HL-60 (cell line): Measurements from ENCODE around the gene ZNF804A.

Source experiments
- DNase-seq, 2 experiments: peaks; one replicate each; pipeline ENCODE4 v3.0.0-alpha.2; 2010 to 2020; ENCODE audit warnings: low read depth in 1 of 2, low spot score in 1 of 2
- H3K27ac ChIP-seq: fragments of 250-450 bp; sonication (Bioruptor Pico); replicated peaks from 2 replicates; pipeline ENCODE4 v1.5.1; 2020; ENCODE audit warnings: mild to moderate bottlenecking, moderate library complexity
- H3K27me3 ChIP-seq: fragments of 250-450 bp; sonication (Bioruptor Pico); 2 replicates; pipeline ENCODE4 v1.5.1; 2021; ENCODE audit warnings: mild to moderate bottlenecking, moderate library complexity; ENCODE audit not compliant: insufficient read depth, poor library complexity, severe bottlenecking
- H3K4me3 ChIP-seq: replicated peaks from 2 replicates; pipeline ENCODE4 v1.5.1; 2011; ENCODE audit warnings: mild to moderate bottlenecking, control low read depth, low read length; ENCODE audit not compliant: insufficient read depth
- GABPA ChIP-seq: IDR thresholded peaks from 2 replicates; pipeline ENCODE4 v1.6.1; 2012; ENCODE audit warnings: low read depth
- POLR2AphosphoS5 ChIP-seq: IDR thresholded peaks from 2 replicates; pipeline ENCODE4 v1.6.1; 2012; ENCODE audit warnings: low read depth
- SPI1 ChIP-seq: IDR thresholded peaks from 2 replicates; pipeline ENCODE4 v1.6.1; 2012; ENCODE audit warnings: low read depth, mild to moderate bottlenecking, borderline replicate concordance
- TF ChIP-seq, protein P1 (sequence below): IDR thresholded peaks from one replicate; pipeline ENCODE4 v1.5.1; 2011; ENCODE audit warnings: low read length, control low read depth, inconsistent platforms; ENCODE audit not compliant: insufficient read depth
- TF ChIP-seq, protein P2 (sequence below): IDR thresholded peaks from 2 replicates; pipeline ENCODE4 v1.6.1; 2012; ENCODE audit warnings: low read depth; ENCODE audit not compliant: insufficient replicate concordance

ZNF804A gene

DNA sequence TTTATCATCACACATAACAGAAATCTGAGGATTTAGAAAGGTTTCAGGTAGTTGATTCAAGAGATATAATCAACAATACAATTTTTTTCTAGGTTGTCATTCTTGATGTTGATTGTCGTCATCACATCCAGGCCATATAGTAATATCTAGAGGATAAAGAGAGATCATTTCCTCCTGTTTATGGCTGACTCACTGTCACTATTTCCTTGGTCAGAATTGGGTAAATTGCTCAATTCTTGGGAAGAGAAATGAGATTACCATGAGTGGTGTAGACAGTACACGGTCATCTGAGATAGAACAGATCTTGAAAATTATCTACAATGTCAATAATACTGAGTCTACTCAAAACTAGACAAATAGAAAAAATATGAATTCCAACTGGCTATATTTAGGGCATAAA is 78.8 kb downstream of the ZNF804A start:
- no peak for DNase-seq
- no peak for TF ChIP-seq POLR2AphosphoS5
- TF ChIP-seq, protein P1, sequence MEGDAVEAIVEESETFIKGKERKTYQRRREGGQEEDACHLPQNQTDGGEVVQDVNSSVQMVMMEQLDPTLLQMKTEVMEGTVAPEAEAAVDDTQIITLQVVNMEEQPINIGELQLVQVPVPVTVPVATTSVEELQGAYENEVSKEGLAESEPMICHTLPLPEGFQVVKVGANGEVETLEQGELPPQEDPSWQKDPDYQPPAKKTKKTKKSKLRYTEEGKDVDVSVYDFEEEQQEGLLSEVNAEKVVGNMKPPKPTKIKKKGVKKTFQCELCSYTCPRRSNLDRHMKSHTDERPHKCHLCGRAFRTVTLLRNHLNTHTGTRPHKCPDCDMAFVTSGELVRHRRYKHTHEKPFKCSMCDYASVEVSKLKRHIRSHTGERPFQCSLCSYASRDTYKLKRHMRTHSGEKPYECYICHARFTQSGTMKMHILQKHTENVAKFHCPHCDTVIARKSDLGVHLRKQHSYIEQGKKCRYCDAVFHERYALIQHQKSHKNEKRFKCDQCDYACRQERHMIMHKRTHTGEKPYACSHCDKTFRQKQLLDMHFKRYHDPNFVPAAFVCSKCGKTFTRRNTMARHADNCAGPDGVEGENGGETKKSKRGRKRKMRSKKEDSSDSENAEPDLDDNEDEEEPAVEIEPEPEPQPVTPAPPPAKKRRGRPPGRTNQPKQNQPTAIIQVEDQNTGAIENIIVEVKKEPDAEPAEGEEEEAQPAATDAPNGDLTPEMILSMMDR: no peak
- TF ChIP-seq, protein P2, sequence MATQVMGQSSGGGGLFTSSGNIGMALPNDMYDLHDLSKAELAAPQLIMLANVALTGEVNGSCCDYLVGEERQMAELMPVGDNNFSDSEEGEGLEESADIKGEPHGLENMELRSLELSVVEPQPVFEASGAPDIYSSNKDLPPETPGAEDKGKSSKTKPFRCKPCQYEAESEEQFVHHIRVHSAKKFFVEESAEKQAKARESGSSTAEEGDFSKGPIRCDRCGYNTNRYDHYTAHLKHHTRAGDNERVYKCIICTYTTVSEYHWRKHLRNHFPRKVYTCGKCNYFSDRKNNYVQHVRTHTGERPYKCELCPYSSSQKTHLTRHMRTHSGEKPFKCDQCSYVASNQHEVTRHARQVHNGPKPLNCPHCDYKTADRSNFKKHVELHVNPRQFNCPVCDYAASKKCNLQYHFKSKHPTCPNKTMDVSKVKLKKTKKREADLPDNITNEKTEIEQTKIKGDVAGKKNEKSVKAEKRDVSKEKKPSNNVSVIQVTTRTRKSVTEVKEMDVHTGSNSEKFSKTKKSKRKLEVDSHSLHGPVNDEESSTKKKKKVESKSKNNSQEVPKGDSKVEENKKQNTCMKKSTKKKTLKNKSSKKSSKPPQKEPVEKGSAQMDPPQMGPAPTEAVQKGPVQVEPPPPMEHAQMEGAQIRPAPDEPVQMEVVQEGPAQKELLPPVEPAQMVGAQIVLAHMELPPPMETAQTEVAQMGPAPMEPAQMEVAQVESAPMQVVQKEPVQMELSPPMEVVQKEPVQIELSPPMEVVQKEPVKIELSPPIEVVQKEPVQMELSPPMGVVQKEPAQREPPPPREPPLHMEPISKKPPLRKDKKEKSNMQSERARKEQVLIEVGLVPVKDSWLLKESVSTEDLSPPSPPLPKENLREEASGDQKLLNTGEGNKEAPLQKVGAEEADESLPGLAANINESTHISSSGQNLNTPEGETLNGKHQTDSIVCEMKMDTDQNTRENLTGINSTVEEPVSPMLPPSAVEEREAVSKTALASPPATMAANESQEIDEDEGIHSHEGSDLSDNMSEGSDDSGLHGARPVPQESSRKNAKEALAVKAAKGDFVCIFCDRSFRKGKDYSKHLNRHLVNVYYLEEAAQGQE: no peak
- TF ChIP-seq SPI1: no peak
- TF ChIP-seq GABPA: no peak
- no peak overlapping the region for H3K27ac ChIP-seq
- H3K27me3 ChIP-seq: no peaks in the 10 kb centered on the region
- H3K4me3 ChIP-seq: no peak overlapping the region

DNA sequence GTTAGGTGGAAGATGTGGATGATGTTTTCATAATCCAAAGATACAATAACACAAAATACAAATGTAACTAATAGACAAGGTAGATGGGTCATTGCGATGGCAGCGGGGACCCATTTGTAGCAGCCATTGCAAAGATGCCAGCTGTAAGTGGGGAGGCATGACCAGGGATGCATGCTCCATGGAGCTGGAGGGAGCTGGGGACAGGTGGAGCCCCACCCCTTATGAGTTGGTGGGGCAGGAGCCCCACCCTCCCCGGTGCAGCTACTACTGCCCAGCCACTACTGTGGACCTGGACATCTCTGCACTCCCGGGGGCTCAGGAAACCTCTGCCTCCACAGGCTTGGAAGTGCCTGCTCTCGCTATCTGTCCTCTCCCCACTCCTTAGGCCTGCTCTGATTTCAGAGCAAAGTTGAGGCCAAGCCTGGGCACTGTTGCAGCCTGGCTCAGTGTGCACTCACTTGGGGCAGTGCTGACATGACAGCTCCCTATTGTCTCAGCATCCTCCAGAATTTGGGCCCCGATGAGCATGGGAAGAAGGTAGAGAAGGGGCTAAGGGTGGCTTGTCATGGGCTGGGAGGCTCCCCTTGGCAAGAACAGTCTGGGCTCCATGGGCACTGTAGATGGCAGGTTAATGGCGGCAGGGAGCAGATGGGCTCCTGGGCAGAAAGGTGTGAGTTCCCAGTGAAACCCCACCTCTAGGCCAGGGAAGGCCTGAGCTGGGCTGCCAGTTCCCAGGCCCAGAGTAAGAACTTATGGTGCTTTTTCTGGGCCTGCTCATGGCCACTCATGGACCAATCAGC is 81.1 kb downstream of the ZNF804A start:
- no peaks in the 10 kb centered on the region for H3K27me3 ChIP-seq
- TF ChIP-seq GABPA (no peak), POLR2AphosphoS5 (no peak), SPI1 (no peak)
- TF ChIP-seq, protein P2: no peak
- TF ChIP-seq, protein P1: no peak
- H3K27ac ChIP-seq: no peak overlapping the region
- no peak for DNase-seq
- no peak overlapping the region for H3K4me3 ChIP-seq

DNA sequence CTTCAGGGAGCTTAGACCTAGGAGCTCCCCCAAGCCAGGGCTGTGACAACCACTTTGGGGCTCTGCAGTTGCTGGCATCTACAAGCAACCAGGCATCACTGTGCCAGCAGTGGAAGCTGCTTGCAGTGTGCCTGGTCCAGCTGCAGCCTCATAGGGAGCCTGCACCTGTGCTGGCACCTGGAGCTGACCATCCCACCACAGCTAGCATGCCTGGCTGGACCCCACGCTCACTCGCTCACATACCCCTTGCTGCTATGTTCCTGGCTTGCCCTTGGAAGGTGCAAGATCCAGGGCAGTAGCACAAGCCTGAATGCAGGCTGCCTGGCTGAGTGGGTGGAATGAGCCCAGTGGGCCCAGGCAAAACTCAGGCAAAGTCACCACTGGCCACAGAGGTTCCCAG is 82.5 kb downstream of the ZNF804A start:
- H3K27ac ChIP-seq: no peak overlapping the region
- DNase-seq: no peak
- TF ChIP-seq SPI1 (no peak), GABPA (no peak), POLR2AphosphoS5 (no peak)
- TF ChIP-seq, protein P1: no peak
- TF ChIP-seq, protein P2: no peak
- no peaks in the 10 kb centered on the region for H3K27me3 ChIP-seq
- H3K4me3 ChIP-seq: no peak overlapping the region
